ENCODE data around the gene SFR1. TPM values are rescaled to one million over a fixed set of nuclear protein-coding genes. Genes with fewer than 3 reads are reported as not detected.

Gene SFR1
- total RNA-seq, 6 experiments from 2014 or later: 4.4 to 6.5 (median 5.7) TPM

DNA sequence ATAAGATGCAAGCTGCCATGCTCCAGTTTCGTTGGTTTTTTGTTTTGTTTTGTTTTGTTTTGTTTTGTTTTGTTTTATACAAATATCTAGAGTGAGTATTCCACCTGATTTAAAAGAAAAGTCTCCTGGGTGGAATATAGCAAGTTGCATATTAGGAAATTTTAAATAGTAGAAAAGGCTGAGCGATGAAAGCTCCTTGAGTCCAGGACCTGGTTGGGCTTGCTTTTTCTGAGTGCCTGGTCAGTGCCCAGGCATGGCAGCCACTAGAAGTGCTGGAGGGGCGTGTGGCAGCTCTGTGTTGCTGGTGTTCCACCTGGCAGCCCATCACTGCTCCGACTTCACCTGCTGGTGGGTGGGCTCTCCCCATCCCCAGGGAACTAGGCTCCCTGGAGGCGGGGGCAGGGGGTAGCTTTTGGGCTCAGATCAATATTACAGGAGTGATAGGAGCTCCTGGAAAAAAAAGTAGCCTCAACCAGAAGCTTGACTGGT lies 44.3 kb upstream of the SFR1 start:
- no peaks in the 10 kb centered on the region for H3K36me3 Mint-ChIP-seq (ENCODE audit: low read depth)
- no peaks in the 10 kb centered on the region for H3K4me1 Mint-ChIP-seq (ENCODE audit: low read depth)
- no peak overlapping the region for H3K4me3 Mint-ChIP-seq
- H3K27me3 Mint-ChIP-seq (ENCODE audit: insufficient read depth): peaks cover 3% of the 10 kb centered on the region; the same call in 1 of the 2 replicates
- no peak for TF ChIP-seq CTCF (IDR thresholded peaks at IDR 0.05)
- DNase-seq: no peak
- no peak overlapping the region for H3K27ac Mint-ChIP-seq
- no peaks in the 10 kb centered on the region for H3K9me3 Mint-ChIP-seq

DNA sequence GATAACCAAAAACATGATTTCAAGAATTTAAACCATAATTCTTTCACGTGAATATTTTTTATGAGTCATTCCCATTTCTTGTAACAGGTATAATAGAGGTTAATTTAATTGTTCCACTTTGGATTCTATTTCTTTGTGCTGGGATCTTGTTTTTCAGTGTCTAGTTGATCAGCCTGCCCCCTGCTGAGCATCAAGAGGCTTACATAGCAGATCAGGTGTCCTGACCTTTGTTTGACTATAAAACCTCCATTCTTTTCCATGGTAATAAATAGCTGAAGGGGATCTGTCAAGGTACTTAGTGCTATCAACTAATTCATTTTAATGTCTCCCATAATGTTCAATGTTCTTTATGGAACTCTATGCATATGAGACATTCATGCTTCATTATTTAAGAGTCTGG lies 41.2 kb upstream of the SFR1 start:
- no peak overlapping the region for H3K4me3 Mint-ChIP-seq
- H3K36me3 Mint-ChIP-seq (ENCODE audit: low read depth): no peaks in the 10 kb centered on the region
- peak; percentile 73 for TF ChIP-seq CTCF (IDR thresholded peaks at IDR 0.05)
- DNase-seq: peak; percentile 10
- H3K27ac Mint-ChIP-seq: no peak overlapping the region
- H3K9me3 Mint-ChIP-seq: no peaks in the 10 kb centered on the region
- no peaks in the 10 kb centered on the region for H3K4me1 Mint-ChIP-seq (ENCODE audit: low read depth)
- H3K27me3 Mint-ChIP-seq (ENCODE audit: insufficient read depth): peaks cover 3% of the 10 kb centered on the region; the same call in 1 of the 2 replicates

DNA sequence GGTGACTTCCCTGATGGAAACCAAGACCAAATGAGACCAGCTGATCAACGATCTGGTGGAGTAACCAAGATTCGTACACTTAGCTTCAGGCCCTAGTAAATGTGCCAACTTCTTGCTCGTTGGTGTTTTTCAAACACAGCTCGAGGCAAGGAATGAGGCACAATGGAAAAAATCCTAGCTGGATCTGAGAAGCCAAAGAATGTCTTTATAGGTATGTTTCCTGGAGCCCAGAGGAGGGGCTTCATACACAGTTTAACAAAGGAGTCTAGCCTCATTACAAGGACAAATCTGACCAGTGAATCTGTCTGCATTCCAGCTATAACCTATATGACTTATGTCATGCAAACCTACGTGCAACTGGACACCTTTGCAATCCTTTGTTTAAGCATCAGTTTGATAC lies 40.0 kb upstream of the SFR1 start:
- no peak overlapping the region for H3K4me3 Mint-ChIP-seq
- no peak for TF ChIP-seq CTCF (IDR thresholded peaks at IDR 0.05)
- no peak overlapping the region for H3K27ac Mint-ChIP-seq
- no peaks in the 10 kb centered on the region for H3K36me3 Mint-ChIP-seq (ENCODE audit: low read depth)
- DNase-seq: no peak
- 0 out of 2 replicates have a peak, but pooled peaks cover 5% of the 10 kb centered on the region for H3K4me1 Mint-ChIP-seq (ENCODE audit: low read depth)
- H3K27me3 Mint-ChIP-seq (ENCODE audit: insufficient read depth): peaks cover 3% of the 10 kb centered on the region; the same call in 1 of the 2 replicates
- no peaks in the 10 kb centered on the region for H3K9me3 Mint-ChIP-seq

DNA sequence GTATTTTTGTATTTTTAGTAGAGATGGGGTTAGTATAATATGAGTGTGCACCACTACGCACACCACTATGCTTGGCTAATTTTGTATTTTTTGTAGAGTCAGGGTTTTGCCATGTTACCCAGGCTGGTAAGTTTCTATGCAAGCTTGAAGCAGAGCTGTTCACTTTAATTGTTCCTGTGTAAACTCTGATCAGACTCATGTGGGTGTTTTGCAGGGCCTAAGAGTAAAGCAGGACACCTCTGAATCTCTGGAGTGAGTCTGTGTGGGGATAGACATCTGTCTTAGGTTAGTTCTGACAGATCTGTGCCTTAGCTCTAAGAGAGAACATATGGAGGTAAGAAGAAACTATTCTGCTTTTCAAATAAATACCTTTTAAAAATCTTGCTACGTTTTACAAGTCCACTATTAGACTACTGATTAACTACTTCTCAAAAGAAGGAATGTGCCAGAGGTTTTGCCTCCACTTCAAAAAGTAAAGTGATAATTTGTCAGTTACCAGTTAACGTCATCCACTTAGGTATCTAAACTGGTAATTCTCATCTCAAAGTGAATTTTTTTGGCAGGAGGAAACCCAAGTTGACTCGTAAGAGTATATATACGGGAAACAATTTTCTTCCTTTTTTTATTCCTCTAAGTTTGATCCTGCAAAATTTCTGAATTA lies 37.4 kb upstream of the SFR1 start:
- no peaks in the 10 kb centered on the region for H3K9me3 Mint-ChIP-seq
- TF ChIP-seq CTCF (IDR thresholded peaks at IDR 0.05): no peak
- H3K27me3 Mint-ChIP-seq (ENCODE audit: insufficient read depth): no peaks in the 10 kb centered on the region; the same call in 1 of the 2 replicates
- no peak overlapping the region for H3K27ac Mint-ChIP-seq
- no peak for DNase-seq
- H3K4me3 Mint-ChIP-seq: no peak overlapping the region
- H3K36me3 Mint-ChIP-seq (ENCODE audit: low read depth): no peaks in the 10 kb centered on the region
- peaks cover 10% of the 10 kb centered on the region; the same call in 1 of the 2 replicates for H3K4me1 Mint-ChIP-seq (ENCODE audit: low read depth)

DNA sequence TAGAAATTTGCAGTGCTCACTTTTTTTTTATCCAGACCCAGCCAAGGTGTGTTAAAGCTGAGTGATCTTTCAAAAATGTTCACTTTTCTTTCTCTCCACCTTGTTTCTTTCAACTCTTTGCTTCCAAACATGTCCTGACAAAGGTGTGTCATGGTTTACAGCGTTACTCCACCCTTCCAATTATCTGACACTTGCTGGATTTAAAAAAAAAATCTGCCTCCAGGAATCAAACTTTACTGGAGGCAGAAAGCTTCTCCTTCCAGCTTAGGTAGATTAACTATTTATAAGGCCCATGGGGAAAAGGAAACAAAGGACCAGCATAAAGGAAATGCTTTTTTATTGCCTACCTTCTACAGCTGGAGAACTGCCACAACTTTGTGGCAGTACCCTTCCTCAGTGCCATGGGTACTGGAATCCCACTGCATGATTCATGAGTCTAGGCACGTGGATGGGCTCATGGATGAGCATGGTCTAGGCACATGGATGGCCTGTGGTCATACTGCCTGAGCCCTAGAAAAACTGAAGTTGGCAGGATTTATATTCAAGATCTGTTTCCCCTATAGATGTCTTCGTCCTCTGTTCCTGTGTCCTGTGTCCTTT lies 36.1 kb upstream of the SFR1 start, which contains the start of gene COL17A1:
COL17A1 (minus strand) TSS at position 80 of the 600 bp plus-strand sequence. CDS start 5,207 bp downstream, outside the sequence.
- no peak for DNase-seq
- no peak within 1 kb of the TSS for H3K27ac Mint-ChIP-seq
- H3K27me3 Mint-ChIP-seq (ENCODE audit: insufficient read depth): no peaks in the 10 kb centered on the region; the same call in none of the 2 replicates
- peaks cover 2% of the 10 kb centered on the region for H3K9me3 Mint-ChIP-seq
- no peak within 1 kb of the TSS for H3K4me3 Mint-ChIP-seq
- TF ChIP-seq CTCF (IDR thresholded peaks at IDR 0.05): no peak
- H3K36me3 Mint-ChIP-seq (ENCODE audit: low read depth): peaks cover 4% of the 10 kb centered on the region
- H3K4me1 Mint-ChIP-seq (ENCODE audit: low read depth): peaks cover 20% of the 10 kb centered on the region
